ENCODE results near the gene KRT24. TPM values are rescaled to one million over a fixed set of nuclear protein-coding genes. Genes with fewer than 3 reads are reported as not detected.

KRT24 gene
- total and polyA plus RNA-seq, 2 of the 4 experiments (the other 2 are of a cell fraction): not detected

- no peak overlapping the region for H2AK9ac ChIP-seq (replicated peaks; ENCODE audit: low read depth, low read length, poor library complexity)
- no peaks in the 10 kb centered on the region for H3K4me1 ChIP-seq (ENCODE audit: control insufficient read depth, insufficient read depth, low read length)
- intact Hi-C loops (cut with micrococcal nuclease): no loop called here
- no peaks in the 10 kb centered on the region; the same call in 1 of the 2 replicates for H3K9me3 ChIP-seq (ENCODE audit: control insufficient read depth, insufficient read depth, low read length)
- no peaks in the 10 kb centered on the region for H3K79me1 ChIP-seq (ENCODE audit: low read depth in 1 of 2, low read length in 2 of 2)
- H2AK5ac ChIP-seq (ENCODE audit: low read depth, low read length): no peak overlapping the region
- no peak overlapping the region for H3K4ac ChIP-seq (ENCODE audit: low read depth, low read length)
- no peak overlapping the region for H2AFZ ChIP-seq (replicated peaks; ENCODE audit: low read length, poor library complexity)
- no peak overlapping the region for H4K5ac ChIP-seq (ENCODE audit: low read depth, low read length)
- H4K8ac ChIP-seq (ENCODE audit: low read depth in 2 of 2, low read length in 2 of 2): no peak overlapping the region
- H3K18ac ChIP-seq (ENCODE audit: low read depth, low read length): no peak overlapping the region
- ATAC-seq (ENCODE audit: low read depth): no peak
- H3K4me3 ChIP-seq (ENCODE audit: insufficient read depth, low read depth, low read length): no peak overlapping the region
- H3K23ac ChIP-seq (ENCODE audit: low read depth, low read length): no peak overlapping the region
- H2BK15ac ChIP-seq (ENCODE audit: low read depth, low read length): no peak overlapping the region
- no peak overlapping the region for H2BK20ac ChIP-seq (ENCODE audit: low read depth, low read length)
- no peak for TF ChIP-seq MXI1 (IDR thresholded peaks at IDR 0.05; ENCODE audit: borderline replicate concordance, low read depth, low read length)
- no peak overlapping the region for H3K4me2 ChIP-seq (ENCODE audit: low read depth, low read length)
- H3K27ac ChIP-seq (ENCODE audit: insufficient read depth, low read length): no peak overlapping the region
- ChIA-PET POLR2A (ENCODE audit: unreplicated experiment) (no interaction called here), CTCF (no interaction called here)
- no peak overlapping the region for H3K56ac ChIP-seq (ENCODE audit: extremely low read depth, insufficient read depth, low read length)
- no peak overlapping the region for H2BK120ac ChIP-seq (ENCODE audit: low read depth, low read length)
- no peaks in the 10 kb centered on the region for H3K9me1 ChIP-seq (ENCODE audit: insufficient read depth, low read length)
- H3K14ac ChIP-seq (replicated peaks; ENCODE audit: low read depth, low read length): no peak overlapping the region
- H4K20me1 ChIP-seq (ENCODE audit: insufficient read depth, low read length): no peaks in the 10 kb centered on the region
- dilution Hi-C loops (cut with HindIII; ENCODE audit: low sequenced_read_pairs, unreplicated experiment): no loop called here
- in situ Hi-C loops (cut with MboI; ENCODE audit: low sequenced_read_pairs): no loop called here
- no peaks in the 10 kb centered on the region for H3K36me3 ChIP-seq (ENCODE audit: control insufficient read depth, insufficient read depth, low read length)
- no peak for DNase-seq
- no TSS peak for BruUV-seq (replicated peaks)
- WGBS, 2 experiments (ENCODE audit: extremely low coverage in 2 of 2, insufficient read length in 1 of 2): 92% methylated on average over 2 of the region's 6 CpGs; no CpG with 5 or more reads in 1 of the 2 experiments
- no peak overlapping the region for H2BK5ac ChIP-seq (ENCODE audit: low read depth, low read length, poor library complexity, severe bottlenecking)
- H4K91ac ChIP-seq (ENCODE audit: insufficient read depth, low read depth, low read length): no peak overlapping the region
- H3K27me3 ChIP-seq (ENCODE audit: control insufficient read depth, insufficient read depth, low read length): peaks cover 57% of the 10 kb centered on the region
- no peak overlapping the region for H3K9ac ChIP-seq (ENCODE audit: low read depth, low read length)
Observed at GRCh38 chr17:40695874-40696472, 7.6 kb downstream of the KRT24 start.

Data from IMR-90 (cell line).